ENCODE results near the gene SERPINA10. TPM values are rescaled to one million over a fixed set of nuclear protein-coding genes. Genes with fewer than 3 reads are reported as not detected.
A peak's percentile ranks its signal among the peaks of the same experiment; 100 is the strongest.

SERPINA10 gene
- polyA plus RNA-seq, 1 donor from 2014 or later = not detected

- Histone ChIP-seq H3K9me2 (ENCODE audit: insufficient read depth, low read length) (no peaks in the 10 kb centered on the region), H4K20me1 (ENCODE audit: insufficient read depth) (no peaks in the 10 kb centered on the region), H3K79me2 (replicated peaks; ENCODE audit: insufficient read depth, low read length) (no peaks in the 10 kb centered on the region), H2AFZ (ENCODE audit: low read depth, low read length) (no peak overlapping the region), H3K9ac (ENCODE audit: low read length) (no peak overlapping the region), H3F3A (ENCODE audit: insufficient read depth, low read length, poor library complexity, severe bottlenecking) (no peaks in the 10 kb centered on the region), H3K27me3 (ENCODE audit: insufficient read depth, low read depth, low read length) (no peaks in the 10 kb centered on the region), H3K4me3 (ENCODE audit: low read length) (no peak overlapping the region), H3K9me3 (ENCODE audit: low read length) (no peaks in the 10 kb centered on the region), H3K36me3 (ENCODE audit: insufficient read depth, low read length) (no peaks in the 10 kb centered on the region), H3K4me2 (ENCODE audit: low read length) (no peak overlapping the region), H3K27ac (ENCODE audit: low read length) (no peak overlapping the region)
- TF ChIP-seq EP300 (conservative IDR thresholded peaks at IDR 0.05; ENCODE audit: poor library complexity, severe bottlenecking) (no peak), REST (IDR thresholded peaks at IDR 0.05; ENCODE audit: borderline replicate concordance) (no peak), EZH2 (IDR thresholded peaks at IDR 0.05; ENCODE audit: borderline replicate concordance, insufficient read depth, low read length, poor library complexity, severe bottlenecking) (no peak)
These were observed 16.7 kb upstream of the SERPINA10 start for GRCh38 chr14:94309721-94310120.

GRCh38 chr14:94307410-94307992, 14.4 kb upstream of the SERPINA10 start:
- Histone ChIP-seq H3K79me2 (replicated peaks; ENCODE audit: insufficient read depth, low read length) (no peaks in the 10 kb centered on the region), H3K9me2 (ENCODE audit: insufficient read depth, low read length) (no peaks in the 10 kb centered on the region), H2AFZ (ENCODE audit: low read depth, low read length) (no peak overlapping the region), H4K20me1 (ENCODE audit: insufficient read depth) (no peaks in the 10 kb centered on the region), H3K27me3 (ENCODE audit: insufficient read depth, low read depth, low read length) (no peaks in the 10 kb centered on the region), H3F3A (ENCODE audit: insufficient read depth, low read length, poor library complexity, severe bottlenecking) (no peaks in the 10 kb centered on the region), H3K9me3 (ENCODE audit: low read length) (no peaks in the 10 kb centered on the region), H3K36me3 (ENCODE audit: insufficient read depth, low read length) (no peaks in the 10 kb centered on the region), H3K4me2 (ENCODE audit: low read length) (no peak overlapping the region), H3K9ac (ENCODE audit: low read length) (no peak overlapping the region), H3K27ac (ENCODE audit: low read length) (no peak overlapping the region), H3K4me3 (ENCODE audit: low read length) (no peak overlapping the region)
- TF ChIP-seq EZH2 (IDR thresholded peaks at IDR 0.05; ENCODE audit: borderline replicate concordance, insufficient read depth, low read length, poor library complexity, severe bottlenecking) (no peak), CTCF (IDR thresholded peaks at IDR 0.05; ENCODE audit: poor library complexity, severe bottlenecking) (peak; percentile 10)

GRCh38 chr14:94306047-94306978, 13.2 kb upstream of the SERPINA10 start:
- no peaks in the 10 kb centered on the region for H3K9me3 ChIP-seq (ENCODE audit: low read length)
- no peak overlapping the region for H2AFZ ChIP-seq (ENCODE audit: low read depth, low read length)
- H3F3A ChIP-seq (ENCODE audit: insufficient read depth, low read length, poor library complexity, severe bottlenecking) = no peaks in the 10 kb centered on the region
- H3K9ac ChIP-seq (ENCODE audit: low read length) = no peak overlapping the region
- no peak overlapping the region for H3K4me2 ChIP-seq (ENCODE audit: low read length)
- no peaks in the 10 kb centered on the region for H3K79me2 ChIP-seq (replicated peaks; ENCODE audit: insufficient read depth, low read length)
- H3K9me2 ChIP-seq (ENCODE audit: insufficient read depth, low read length) = no peaks in the 10 kb centered on the region
- no peaks in the 10 kb centered on the region for H3K27me3 ChIP-seq (ENCODE audit: insufficient read depth, low read depth, low read length)
- H4K20me1 ChIP-seq (ENCODE audit: insufficient read depth) = no peaks in the 10 kb centered on the region
- H3K36me3 ChIP-seq (ENCODE audit: insufficient read depth, low read length) = no peaks in the 10 kb centered on the region
- H3K4me3 ChIP-seq (ENCODE audit: low read length) = no peak overlapping the region
- no peak overlapping the region for H3K27ac ChIP-seq (ENCODE audit: low read length)
- TF ChIP-seq REST (IDR thresholded peaks at IDR 0.05; ENCODE audit: borderline replicate concordance) = no peak
- no peak for TF ChIP-seq RAD21 (conservative IDR thresholded peaks at IDR 0.05)
- TF ChIP-seq MXI1 (conservative IDR thresholded peaks at IDR 0.05; ENCODE audit: poor library complexity, severe bottlenecking) = no peak
- no peak for TF ChIP-seq CTCF (IDR thresholded peaks at IDR 0.05; ENCODE audit: poor library complexity, severe bottlenecking)
- no peak for TF ChIP-seq EZH2 (IDR thresholded peaks at IDR 0.05; ENCODE audit: borderline replicate concordance, insufficient read depth, low read length, poor library complexity, severe bottlenecking)
- no peak for TF ChIP-seq SMC3 (conservative IDR thresholded peaks at IDR 0.05; ENCODE audit: poor library complexity)

Data from neural cell (in vitro differentiated cells).